Neuronal stem cell (in vitro differentiated cells): ENCODE data around the gene ITPRID2.

Experiments
- DNase-seq: peaks from one replicate; pipeline ENCODE4 v3.0.0-alpha.2; 2013; ENCODE audit warnings: low spot score
- H2AFZ ChIP-seq: one replicate; pipeline ENCODE4 v1.6.1; 2013; ENCODE audit warnings: mild to moderate bottlenecking, low read length, inconsistent platforms
- H2AK5ac ChIP-seq: 2 replicates; pipeline ENCODE4 v1.6.1; 2013; ENCODE audit warnings: low read depth, mild to moderate bottlenecking, inconsistent platforms, low read length, moderate library complexity, mixed read lengths
- H2BK120ac ChIP-seq: 2 replicates; pipeline ENCODE4 v1.6.1; 2013; ENCODE audit warnings: low read depth, mild to moderate bottlenecking, inconsistent platforms, low read length, moderate library complexity, mixed read lengths
- H2BK12ac ChIP-seq: one replicate; pipeline ENCODE4 v1.6.1; 2013; ENCODE audit warnings: low read length, inconsistent platforms
- H2BK15ac ChIP-seq: 2 replicates; pipeline ENCODE4 v1.6.1; 2013; ENCODE audit warnings: mild to moderate bottlenecking, low read length, inconsistent platforms, mixed read lengths
- H2BK5ac ChIP-seq: one replicate; pipeline ENCODE4 v1.6.1; 2013; ENCODE audit warnings: inconsistent platforms, mild to moderate bottlenecking, low read length, moderate library complexity
- H3K14ac ChIP-seq: one replicate; pipeline ENCODE4 v1.6.1; 2013; ENCODE audit warnings: low read length, inconsistent platforms
- H3K18ac ChIP-seq: 2 replicates; pipeline ENCODE4 v1.6.1; 2013; ENCODE audit warnings: low read length, inconsistent platforms
- H3K23ac ChIP-seq: 2 replicates; pipeline ENCODE4 v1.6.1; 2013; ENCODE audit warnings: low read depth, mild to moderate bottlenecking, mixed read lengths, low read length, inconsistent platforms; ENCODE audit not compliant: poor library complexity
- H3K27ac ChIP-seq: replicated peaks from 3 replicates; pipeline ENCODE4 v1.5.1; 2013; ENCODE audit warnings: low read length, inconsistent platforms
- H3K27me3 ChIP-seq, 3 experiments: 2 replicates each; pipeline ENCODE4 v1.6.1; 2013; ENCODE audit warnings: low read length in 3 of 3, mild to moderate bottlenecking in 2 of 3, inconsistent platforms in 1 of 3, low read depth in 1 of 3, mixed read lengths in 1 of 3, moderate library complexity in 1 of 3; ENCODE audit not compliant: control insufficient read depth in 3 of 3, insufficient read depth in 3 of 3
- H3K36me3 ChIP-seq, 2 donors: replicated peaks in 1 of 2; 2 replicates each; pipeline ENCODE4 v1.6.1; 2013; ENCODE audit warnings: low read length in 2 of 2; ENCODE audit not compliant: control insufficient read depth in 2 of 2, insufficient read depth in 2 of 2
- H3K4ac ChIP-seq: 2 replicates; pipeline ENCODE4 v1.6.1; 2013; ENCODE audit warnings: inconsistent platforms, mild to moderate bottlenecking, low read length, moderate library complexity
- H3K4me1 ChIP-seq, 2 donors: 1 replicate in 1 of 2; 2 replicates in 1 of 2; pipeline ENCODE4 v1.6.1; 2013; ENCODE audit warnings: low read length in 2 of 2, low read depth in 1 of 2; ENCODE audit not compliant: control insufficient read depth in 2 of 2, insufficient read depth in 1 of 2
- H3K4me2 ChIP-seq: one replicate; pipeline ENCODE4 v1.6.1; 2013; ENCODE audit warnings: mild to moderate bottlenecking, low read length, inconsistent platforms; ENCODE audit not compliant: insufficient read depth, poor library complexity, severe bottlenecking
- H3K4me3 ChIP-seq, 2 donors: 2 replicates each; pipeline ENCODE4 v1.5.1; 2013; ENCODE audit warnings: low read length in 2 of 2, mild to moderate bottlenecking in 2 of 2, inconsistent platforms in 1 of 2, moderate library complexity in 1 of 2
- H3K79me1 ChIP-seq: one replicate; pipeline ENCODE4 v1.6.1; 2013; ENCODE audit warnings: low read depth, mild to moderate bottlenecking, inconsistent platforms, low read length, moderate library complexity
- H3K9ac ChIP-seq: one replicate; pipeline ENCODE4 v1.6.1; 2013; ENCODE audit warnings: mild to moderate bottlenecking, low read depth, low read length, inconsistent platforms; ENCODE audit not compliant: poor library complexity
- H3K9me3 ChIP-seq, 2 donors: replicated peaks in 1 of 2; 2 replicates each; pipeline versions ENCODE3 to v1.6.1; 2013; ENCODE audit warnings: low read length in 2 of 2, mild to moderate bottlenecking in 2 of 2, inconsistent platforms in 1 of 2, low read depth in 1 of 2, mixed read lengths in 1 of 2, moderate library complexity in 1 of 2; ENCODE audit not compliant: control insufficient read depth in 2 of 2, insufficient read depth in 1 of 2
- H4K8ac ChIP-seq: one replicate; pipeline ENCODE4 v1.6.1; 2013; ENCODE audit warnings: low read depth, mild to moderate bottlenecking, inconsistent platforms, low read length, moderate library complexity
- H4K91ac ChIP-seq: one replicate; pipeline ENCODE4 v1.6.1; 2013; ENCODE audit warnings: low read length, low read depth, mild to moderate bottlenecking, inconsistent platforms; ENCODE audit not compliant: poor library complexity
- WGBS, 2 donors: extraction: QIAGEN DNeasy Blood & Tissue Kit; methylation state at CpG; one replicate each; pipeline ENCODE4 v1.1.7; 2013; ENCODE audit warnings: missing lambda C conversion rate in 2 of 2, mixed read lengths in 1 of 2; ENCODE audit not compliant: insufficient read length in 2 of 2, insufficient replicate concordance in 1 of 2; ENCODE audit errors: extremely low coverage in 2 of 2; 5-methylcytosine and 5-hydroxymethylcytosine counted together

The ITPRID2 gene

GRCh38 chr2:181907057-181907456 lies 15.5 kb downstream of the ITPRID2 start:
- Histone ChIP-seq H3K4ac (no peak overlapping the region), H2BK15ac (no peak overlapping the region), H3K23ac (no peak overlapping the region), H3K4me3 (no peak overlapping the region), H3K18ac (no peak overlapping the region), H4K8ac (no peak overlapping the region), H3K14ac (no peak overlapping the region), H3K9me3 (no peaks in the 10 kb centered on the region), H3K79me1 (no peaks in the 10 kb centered on the region), H3K4me2 (no peak overlapping the region), H3K27ac (no peak overlapping the region), H3K9ac (no peak overlapping the region), H2BK120ac (no peak overlapping the region), H2AFZ (no peak overlapping the region), H2BK12ac (no peak overlapping the region), H3K27me3 (no peaks in the 10 kb centered on the region), H2AK5ac (no peak overlapping the region), H2BK5ac (no peak overlapping the region), H4K91ac (no peak overlapping the region), H3K4me1 (no peaks in the 10 kb centered on the region), H3K36me3 (peaks cover 5 to 100% of the 10 kb centered on the region in 2 donors)
- DNase-seq, result no peak

GRCh38 chr2:181907635-181908034 lies 16.1 kb downstream of the ITPRID2 start:
- Histone ChIP-seq H3K27me3 (no peaks in the 10 kb centered on the region), H2BK15ac (no peak overlapping the region), H3K79me1 (no peaks in the 10 kb centered on the region), H3K4ac (no peak overlapping the region), H3K9me3 (no peaks in the 10 kb centered on the region), H3K4me1 (no peaks in the 10 kb centered on the region), H2BK120ac (no peak overlapping the region), H3K36me3 (peaks cover 5 to 100% of the 10 kb centered on the region in 2 donors), H3K23ac (no peak overlapping the region), H2BK12ac (no peak overlapping the region), H2AFZ (no peak overlapping the region), H2BK5ac (no peak overlapping the region), H3K4me3 (no peak overlapping the region), H4K8ac (no peak overlapping the region), H3K4me2 (no peak overlapping the region), H3K27ac (no peak overlapping the region), H3K18ac (no peak overlapping the region), H3K9ac (no peak overlapping the region), H4K91ac (no peak overlapping the region), H3K14ac (no peak overlapping the region), H2AK5ac (no peak overlapping the region)
- no peak for DNase-seq
- no CpG with 5 or more reads among the region's 1 CpG for WGBS, 2 donors

GRCh38 chr2:181910028-181910831 lies 18.7 kb downstream of the ITPRID2 start:
- H4K91ac ChIP-seq, result no peak overlapping the region
- H3K14ac ChIP-seq, result no peak overlapping the region
- H2BK15ac ChIP-seq, result no peak overlapping the region
- H2AK5ac ChIP-seq, result no peak overlapping the region
- H3K4me3 ChIP-seq, result no peak overlapping the region
- no peak overlapping the region for H4K8ac ChIP-seq
- H3K27ac ChIP-seq, result no peak overlapping the region
- H2BK12ac ChIP-seq, result no peak overlapping the region
- no peak overlapping the region for H2BK120ac ChIP-seq
- no peaks in the 10 kb centered on the region for H3K4me1 ChIP-seq
- H3K79me1 ChIP-seq, result no peaks in the 10 kb centered on the region
- H2BK5ac ChIP-seq, result no peak overlapping the region
- H3K18ac ChIP-seq, result no peak overlapping the region
- H3K4ac ChIP-seq, result no peak overlapping the region
- no peak overlapping the region for H3K23ac ChIP-seq
- no peak overlapping the region for H3K9ac ChIP-seq
- H3K27me3 ChIP-seq, result no peaks in the 10 kb centered on the region
- H3K4me2 ChIP-seq, result no peak overlapping the region
- H3K9me3 ChIP-seq, result no peaks in the 10 kb centered on the region
- whole genome bisulfite sequencing, 2 donors, result no CpG with 5 or more reads among the region's 2 CpGs
- no peak for DNase-seq
- H2AFZ ChIP-seq, result no peak overlapping the region
- H3K36me3 ChIP-seq, result peaks cover 7 to 100% of the 10 kb centered on the region in 2 donors

DNA sequence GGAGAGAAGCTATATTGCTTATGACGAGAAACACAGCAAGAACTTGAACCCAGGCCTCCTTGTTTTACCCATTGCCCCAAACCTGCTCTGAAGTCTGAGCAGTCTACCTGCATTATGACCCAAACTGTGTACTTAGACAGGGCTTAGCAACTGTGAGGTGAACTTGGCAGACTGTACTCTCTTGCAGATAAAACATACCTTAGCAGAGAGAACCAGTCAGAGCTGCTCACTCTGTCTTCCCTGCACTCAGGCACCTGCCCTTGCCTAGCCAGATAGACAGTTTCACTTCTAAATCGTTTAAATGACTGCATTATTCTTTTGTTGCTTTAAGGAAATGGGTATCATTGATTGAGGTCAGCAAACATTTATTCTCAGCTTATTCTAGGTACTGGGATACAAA lies 20.3 kb downstream of the ITPRID2 start:
- Histone ChIP-seq H3K4me2 (no peak overlapping the region), H3K27ac (no peak overlapping the region), H3K23ac (no peak overlapping the region), H3K4me1 (no peaks in the 10 kb centered on the region), H4K91ac (no peak overlapping the region), H3K79me1 (no peaks in the 10 kb centered on the region), H3K4ac (no peak overlapping the region), H3K18ac (no peak overlapping the region), H3K36me3 (peaks cover 12 to 100% of the 10 kb centered on the region in 2 donors), H2AK5ac (no peak overlapping the region), H2BK15ac (no peak overlapping the region), H3K14ac (no peak overlapping the region), H4K8ac (no peak overlapping the region), H2BK5ac (no peak overlapping the region), H3K4me3 (no peak overlapping the region), H2BK12ac (no peak overlapping the region), H2BK120ac (no peak overlapping the region), H3K27me3 (no peaks in the 10 kb centered on the region), H3K9ac (no peak overlapping the region), H3K9me3 (no peaks in the 10 kb centered on the region), H2AFZ (no peak overlapping the region)
- no peak for DNase-seq
- no CpG with 5 or more reads among the region's 2 CpGs for WGBS, 2 donors
